Activated T-helper 1 cell treated with anti-CD3 and anti-CD28 coated beads, Interleukin-12 subunit alpha, Interleukin-12 subunit beta, Interleukin-2, Interleukin-4 antibody, amounts not matched to agents 30 ng/mL and 10 ng/mL and 1 ng/mL, durations not matched to agents 14 hours and 24 hours and 36 hours (primary cell): ENCODE measurements around the gene KRTAP9-7. TPM values are rescaled to one million over a fixed set of nuclear protein-coding genes. Genes with fewer than 3 reads are reported as not detected.
"Not testable (repeated sequence)": the region's sequence is repeated elsewhere in the genome, so short reads cannot be mapped to it uniquely, and the experiment has no call there.

Experiments used
- DNase-seq: peaks from one replicate; pipeline ENCODE4 v3.0.0; 2021; ENCODE audit warnings: low spot score
- H3K27ac Mint-ChIP-seq: one replicate; pipeline ENCODE4 v1.8.0; 2021; ENCODE audit warnings: mild to moderate bottlenecking, mixed read lengths
- H3K27me3 Mint-ChIP-seq: one replicate; pipeline ENCODE4 v1.8.0; 2022; ENCODE audit warnings: mild to moderate bottlenecking, moderate library complexity, mixed read lengths; ENCODE audit not compliant: insufficient read depth
- H3K36me3 Mint-ChIP-seq: one replicate; pipeline ENCODE4 v1.8.0; 2021; ENCODE audit warnings: low read depth, mixed read lengths
- H3K4me1 Mint-ChIP-seq: one replicate; pipeline ENCODE4 v1.8.0; 2021; ENCODE audit warnings: low read depth, mixed read lengths
- H3K4me3 Mint-ChIP-seq: one replicate; pipeline ENCODE4 v1.8.0; 2021; ENCODE audit warnings: mild to moderate bottlenecking, moderate library complexity, mixed read lengths
- H3K9me3 Mint-ChIP-seq: one replicate; pipeline ENCODE4 v1.8.0; 2021; ENCODE audit warnings: mixed read lengths
- intact Hi-C: fragments of 100-400 bp; cut with micrococcal nuclease; formaldehyde crosslinking; loops from one replicate; pipeline ENCODE4 v1.15.1; 2024
- total RNA-seq: library from RNA; stranded (reverse); gene quantifications from 2 replicates; pipeline ENCODE4 v1.2.3, GENCODE V29; 2022

Gene KRTAP9-7
- total RNA-seq, 1 donor from 2014 or later, result not detected

DNA sequence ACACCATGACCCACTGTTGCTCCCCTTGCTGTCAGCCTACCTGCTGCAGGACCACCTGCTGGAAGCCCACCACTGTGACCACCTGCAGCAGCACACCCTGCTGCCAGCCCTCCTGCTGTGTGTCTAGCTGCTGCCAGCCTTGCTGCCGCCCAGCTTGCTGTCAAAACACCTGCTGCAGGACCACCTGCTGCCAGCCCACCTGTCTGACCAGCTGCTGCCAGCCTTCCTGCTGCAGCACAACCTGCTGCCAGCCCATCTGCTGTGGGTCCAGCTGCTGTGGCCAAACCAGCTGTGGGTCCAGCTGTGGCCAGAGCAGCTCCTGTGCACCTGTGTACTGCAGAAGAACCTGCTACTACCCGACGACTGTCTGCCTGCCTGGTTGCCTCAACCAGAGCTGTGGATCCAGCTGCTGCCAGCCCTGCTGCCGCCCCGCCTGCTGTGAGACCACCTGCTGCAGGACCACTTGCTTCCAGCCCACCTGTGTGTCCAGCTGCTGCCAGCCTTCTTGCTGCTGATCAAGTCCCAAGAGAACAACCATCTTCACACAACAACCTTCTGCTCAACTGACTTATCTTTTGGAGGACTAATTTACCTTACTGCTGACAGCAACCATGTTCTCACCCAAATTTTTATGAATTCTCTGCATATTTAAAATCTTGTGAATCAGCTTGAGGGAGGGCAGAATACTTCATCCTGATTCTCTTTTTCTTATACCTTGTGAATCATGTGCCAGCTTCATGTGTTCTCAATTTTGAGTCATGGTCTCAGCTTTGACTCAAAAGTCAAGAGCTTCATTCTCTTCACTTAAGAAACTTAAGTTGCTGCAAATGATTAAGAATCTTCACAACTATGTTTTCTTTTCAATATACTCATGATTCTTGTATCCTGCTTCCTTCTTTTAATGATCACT lies 19.9 kb upstream of the KRTAP9-7 start, which contains the start of gene KRTAP9-9:
TSS of gene KRTAP9-9 (plus strand) at position 4 of the 910 bp plus-strand sequence.
- H3K4me3 Mint-ChIP-seq, H3K9me3 Mint-ChIP-seq, DNase-seq, intact Hi-C loops, H3K4me1 Mint-ChIP-seq, H3K27ac Mint-ChIP-seq, H3K36me3 Mint-ChIP-seq: not testable (repeated sequence)
- peaks cover 25% of the 10 kb centered on the region for H3K27me3 Mint-ChIP-seq

GRCh38 chr17:41256291-41256685 lies 19.2 kb upstream of the KRTAP9-7 start:
- no peak for DNase-seq
- intact Hi-C loops, result no loop called here

DNA sequence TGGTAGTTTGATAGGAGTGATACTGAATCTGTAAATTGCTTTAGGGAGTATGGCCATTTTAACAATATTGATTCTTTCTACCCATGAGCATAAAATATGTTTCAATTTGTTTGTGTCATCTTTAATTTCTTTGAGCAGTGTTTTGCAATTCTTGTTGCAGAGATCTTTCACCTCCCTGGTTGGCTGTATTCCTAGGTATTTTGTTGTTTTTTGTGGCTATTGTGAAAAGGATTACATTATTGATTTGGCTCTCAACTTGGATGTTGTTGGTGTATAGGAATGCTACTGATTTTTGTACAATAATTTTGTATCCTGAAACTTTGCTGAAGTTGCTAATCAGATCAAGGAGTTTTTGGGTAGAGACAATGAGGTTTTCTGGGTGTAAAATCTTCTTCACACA lies 17.1 kb upstream of the KRTAP9-7 start:
- H3K27ac Mint-ChIP-seq, result no peak overlapping the region
- no peaks in the 10 kb centered on the region for H3K9me3 Mint-ChIP-seq
- H3K27me3 Mint-ChIP-seq, result peaks cover 19% of the 10 kb centered on the region
- no peaks in the 10 kb centered on the region for H3K36me3 Mint-ChIP-seq
- no peaks in the 10 kb centered on the region for H3K4me1 Mint-ChIP-seq
- DNase-seq, result no peak
- intact Hi-C loops, result no loop called here
- no peak overlapping the region for H3K4me3 Mint-ChIP-seq

More at GRCh38 chr17:41256291-41256685, 19.2 kb upstream of the KRTAP9-7 start:
- no peak overlapping the region for H3K27ac Mint-ChIP-seq
- H3K36me3 Mint-ChIP-seq, result no peaks in the 10 kb centered on the region
- H3K27me3 Mint-ChIP-seq, result peaks cover 21% of the 10 kb centered on the region
- no peak overlapping the region for H3K4me3 Mint-ChIP-seq
- no peaks in the 10 kb centered on the region for H3K4me1 Mint-ChIP-seq
- H3K9me3 Mint-ChIP-seq, result no peaks in the 10 kb centered on the region

- intact Hi-C loops, result no loop called here
- H3K36me3 Mint-ChIP-seq, result no peaks in the 10 kb centered on the region
- no peak overlapping the region for H3K4me3 Mint-ChIP-seq
- H3K27me3 Mint-ChIP-seq, result peaks cover 11% of the 10 kb centered on the region
- DNase-seq, result no peak
- H3K9me3 Mint-ChIP-seq, result no peaks in the 10 kb centered on the region
- no peaks in the 10 kb centered on the region for H3K4me1 Mint-ChIP-seq
- H3K27ac Mint-ChIP-seq, result no peak overlapping the region
Measured at GRCh38 chr17:41263212-41263611, 12.3 kb upstream of the KRTAP9-7 start.

GRCh38 chr17:41264599-41264998 lies 10.9 kb upstream of the KRTAP9-7 start:
- intact Hi-C loops, result no loop called here
- no peaks in the 10 kb centered on the region for H3K9me3 Mint-ChIP-seq
- no peak overlapping the region for H3K4me3 Mint-ChIP-seq
- no peak for DNase-seq
- H3K27ac Mint-ChIP-seq, result no peak overlapping the region
- H3K27me3 Mint-ChIP-seq, result peaks cover 5% of the 10 kb centered on the region
- no peaks in the 10 kb centered on the region for H3K36me3 Mint-ChIP-seq
- H3K4me1 Mint-ChIP-seq, result no peaks in the 10 kb centered on the region

DNA sequence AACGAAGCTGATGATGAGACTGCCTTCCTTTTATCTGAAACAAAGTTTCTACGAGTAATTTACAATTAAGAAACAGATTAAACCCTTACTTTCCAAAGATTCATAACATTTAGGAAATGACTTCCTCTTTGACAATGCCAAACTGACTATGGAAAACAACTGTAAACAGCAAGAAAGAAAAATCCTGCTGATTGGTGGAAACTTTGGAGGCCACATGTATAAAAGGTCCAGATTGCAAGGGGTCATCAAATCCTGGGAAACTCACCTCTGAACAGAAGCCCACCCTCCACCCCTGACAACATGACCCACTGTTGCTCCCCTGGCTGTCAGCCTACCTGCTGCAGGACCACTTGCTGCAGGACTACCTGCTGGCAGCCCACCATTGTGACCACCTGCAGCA lies 10.4 kb upstream of the KRTAP9-7 start, which contains the start of gene KRTAP9-6:
TSS of gene KRTAP9-6 (plus strand) at position 301 of the 400 bp plus-strand sequence. CDS start at position 301, 0 bp downstream.
- Mint-ChIP-seq H3K4me3 (no peak within 1 kb of the TSS), H3K36me3 (no peaks in the 10 kb centered on the region)
- intact Hi-C loops, result no loop called here

GRCh38 chr17:41267711-41268110 lies 7.8 kb upstream of the KRTAP9-7 start:
- Mint-ChIP-seq H3K27ac (no peak overlapping the region), H3K9me3 (no peaks in the 10 kb centered on the region), H3K4me1 (no peaks in the 10 kb centered on the region), H3K4me3 (no peak overlapping the region), H3K27me3 (no peaks in the 10 kb centered on the region), H3K36me3 (no peaks in the 10 kb centered on the region)
- intact Hi-C loops, result no loop called here
- no peak for DNase-seq

More for the DNA sequence above, 10.4 kb upstream of the KRTAP9-7 start, which contains the start of gene KRTAP9-6:
- no peak within 1 kb of the TSS for H3K27ac Mint-ChIP-seq
- no peak for DNase-seq
- peaks cover 5% of the 10 kb centered on the region for H3K27me3 Mint-ChIP-seq
- no peaks in the 10 kb centered on the region for H3K4me1 Mint-ChIP-seq
- no peaks in the 10 kb centered on the region for H3K9me3 Mint-ChIP-seq

DNA sequence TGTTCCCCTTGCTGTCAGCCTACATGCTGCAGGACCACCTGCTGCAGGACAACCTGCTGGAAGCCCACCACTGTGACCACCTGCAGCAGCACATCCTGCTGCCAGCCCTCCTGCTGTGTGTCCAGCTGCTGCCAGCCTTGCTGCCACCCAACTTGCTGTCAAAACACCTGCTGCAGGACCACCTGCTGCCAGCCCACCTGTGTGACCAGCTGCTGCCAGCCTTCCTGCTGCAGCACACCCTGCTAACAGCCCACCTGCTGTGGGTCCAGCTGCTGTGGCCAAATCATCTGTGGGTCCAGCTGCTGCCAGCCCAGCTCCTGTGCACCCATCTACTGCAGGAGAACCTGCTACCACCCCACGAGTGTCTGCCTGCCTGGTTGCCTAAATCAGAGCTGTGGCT lies 4.2 kb upstream of the KRTAP9-7 start:
- H3K9me3 Mint-ChIP-seq, H3K4me1 Mint-ChIP-seq, intact Hi-C loops, DNase-seq, H3K27me3 Mint-ChIP-seq, H3K36me3 Mint-ChIP-seq, H3K4me3 Mint-ChIP-seq, H3K27ac Mint-ChIP-seq: not testable (repeated sequence)

- Mint-ChIP-seq H3K27me3 (peaks cover 3% of the 10 kb centered on the region), H3K27ac (no peak overlapping the region), H3K4me3 (no peak overlapping the region), H3K36me3 (no peaks in the 10 kb centered on the region), H3K4me1 (no peaks in the 10 kb centered on the region), H3K9me3 (no peaks in the 10 kb centered on the region)
- intact Hi-C loops, result no loop called here
- DNase-seq, result no peak
Measured at GRCh38 chr17:41271858-41272257, 3.6 kb upstream of the KRTAP9-7 start.

DNA sequence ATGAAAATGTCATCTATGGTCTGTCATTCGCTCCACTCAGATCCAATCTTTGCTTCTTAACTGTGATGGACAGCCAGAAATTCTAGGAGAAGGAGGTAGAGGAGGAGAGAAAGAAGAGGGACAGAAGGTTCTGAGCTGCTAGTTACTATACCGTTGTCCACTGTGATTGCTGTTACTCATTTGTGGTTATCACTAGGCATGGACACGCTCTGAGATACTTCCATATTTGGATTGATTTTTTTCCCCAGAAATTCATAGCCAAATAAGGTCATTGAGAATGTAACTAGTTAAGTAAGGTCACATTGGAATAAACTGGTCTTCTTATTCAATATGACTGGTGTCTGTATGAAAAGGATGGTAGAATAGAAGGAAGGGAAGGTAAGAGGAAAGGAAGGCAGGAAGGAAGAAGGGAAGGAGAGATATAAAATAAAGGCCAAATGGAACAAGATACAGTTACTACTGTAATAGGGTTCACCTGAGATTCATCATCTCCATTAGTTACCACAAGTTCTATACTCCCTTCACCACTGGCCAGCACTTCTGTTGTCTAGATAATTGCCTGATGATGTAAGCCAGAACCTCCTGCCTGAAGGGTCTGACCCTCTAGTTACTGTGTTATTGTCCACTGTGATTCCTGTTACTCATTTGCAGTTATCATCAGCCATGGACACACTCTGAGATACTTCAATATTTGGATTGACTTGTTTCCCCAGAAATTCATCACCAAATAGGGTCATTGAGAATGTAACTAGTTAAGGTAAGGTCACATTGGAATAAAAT lies 2.9 kb downstream of the KRTAP9-7 start:
- H3K36me3 Mint-ChIP-seq, result no peaks in the 10 kb centered on the region
- no peaks in the 10 kb centered on the region for H3K4me1 Mint-ChIP-seq
- DNase-seq, result no peak
- H3K9me3 Mint-ChIP-seq, result no peaks in the 10 kb centered on the region
- no peak overlapping the region for H3K4me3 Mint-ChIP-seq
- peaks cover 8% of the 10 kb centered on the region for H3K27me3 Mint-ChIP-seq
- intact Hi-C loops, result no loop called here
- H3K27ac Mint-ChIP-seq, result no peak overlapping the region

DNA sequence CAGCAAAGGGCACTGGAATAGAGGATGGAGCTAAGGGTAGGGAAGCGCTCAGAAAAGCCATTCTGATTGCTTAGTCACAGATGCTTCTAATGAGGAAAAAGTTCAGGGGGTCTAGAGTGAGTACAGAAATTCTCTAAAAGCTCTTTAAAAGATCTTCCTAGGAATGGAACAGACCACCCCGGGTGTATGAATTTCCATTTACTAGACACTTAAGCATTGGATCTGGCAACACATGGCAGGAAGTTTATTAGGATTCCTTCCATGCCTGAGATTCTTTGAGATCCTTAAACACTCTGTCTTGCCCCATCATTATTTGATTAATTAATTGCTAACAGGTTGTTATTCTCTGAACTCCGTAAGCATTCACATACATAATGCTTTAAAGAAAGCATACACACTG lies 8.5 kb downstream of the KRTAP9-7 start:
- no peak for DNase-seq
- no peaks in the 10 kb centered on the region for H3K4me1 Mint-ChIP-seq
- no peaks in the 10 kb centered on the region for H3K36me3 Mint-ChIP-seq
- H3K4me3 Mint-ChIP-seq, result no peak overlapping the region
- intact Hi-C loops, result no loop called here
- no peak overlapping the region for H3K27ac Mint-ChIP-seq
- peaks cover 3% of the 10 kb centered on the region for H3K27me3 Mint-ChIP-seq
- no peaks in the 10 kb centered on the region for H3K9me3 Mint-ChIP-seq

DNA sequence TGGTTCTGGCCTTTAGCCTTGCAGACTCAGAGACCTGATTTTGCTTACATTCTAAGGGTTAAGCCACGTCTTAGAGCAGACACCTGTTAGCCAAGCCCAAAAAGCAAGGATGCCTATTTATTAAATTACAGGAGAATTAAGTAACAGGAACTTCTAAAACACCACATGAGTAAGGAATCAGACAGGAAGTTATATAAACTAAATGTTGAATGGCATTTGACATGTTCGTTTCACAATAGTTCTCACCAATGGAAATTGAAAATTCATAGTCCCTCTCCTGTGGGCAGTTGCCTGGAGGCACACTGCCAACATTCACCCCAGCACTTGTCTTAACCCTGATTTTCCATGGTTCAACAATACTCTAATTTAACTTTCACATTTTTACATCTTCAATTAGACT lies 9.0 kb downstream of the KRTAP9-7 start:
- Mint-ChIP-seq H3K36me3 (no peaks in the 10 kb centered on the region), H3K4me1 (no peaks in the 10 kb centered on the region), H3K4me3 (no peak overlapping the region), H3K27ac (no peak overlapping the region), H3K27me3 (peaks cover 2% of the 10 kb centered on the region), H3K9me3 (no peaks in the 10 kb centered on the region)
- no peak for DNase-seq
- intact Hi-C loops, result no loop called here

- Mint-ChIP-seq H3K27ac (no peak overlapping the region), H3K4me1 (no peaks in the 10 kb centered on the region), H3K27me3 (peaks cover 2% of the 10 kb centered on the region), H3K9me3 (no peaks in the 10 kb centered on the region), H3K4me3 (no peak overlapping the region), H3K36me3 (no peaks in the 10 kb centered on the region)
- intact Hi-C loops, result no loop called here
- no peak for DNase-seq
Measured at GRCh38 chr17:41287050-41287449, 11.6 kb downstream of the KRTAP9-7 start.
